SH-SY5Y (cell line): ENCODE measurements around the gene WDR11.

ENCODE experiments used
- GATA2 ChIP-seq: IDR thresholded peaks from 2 replicates; pipeline ENCODE4 v1.6.1; 2011; ENCODE audit warnings: mild to moderate bottlenecking, low read depth, low read length
- GATA3 ChIP-seq: IDR thresholded peaks from 2 replicates; pipeline ENCODE4 v1.6.1; 2011; ENCODE audit warnings: low read depth, mild to moderate bottlenecking, low read length, moderate library complexity

Gene WDR11

DNA sequence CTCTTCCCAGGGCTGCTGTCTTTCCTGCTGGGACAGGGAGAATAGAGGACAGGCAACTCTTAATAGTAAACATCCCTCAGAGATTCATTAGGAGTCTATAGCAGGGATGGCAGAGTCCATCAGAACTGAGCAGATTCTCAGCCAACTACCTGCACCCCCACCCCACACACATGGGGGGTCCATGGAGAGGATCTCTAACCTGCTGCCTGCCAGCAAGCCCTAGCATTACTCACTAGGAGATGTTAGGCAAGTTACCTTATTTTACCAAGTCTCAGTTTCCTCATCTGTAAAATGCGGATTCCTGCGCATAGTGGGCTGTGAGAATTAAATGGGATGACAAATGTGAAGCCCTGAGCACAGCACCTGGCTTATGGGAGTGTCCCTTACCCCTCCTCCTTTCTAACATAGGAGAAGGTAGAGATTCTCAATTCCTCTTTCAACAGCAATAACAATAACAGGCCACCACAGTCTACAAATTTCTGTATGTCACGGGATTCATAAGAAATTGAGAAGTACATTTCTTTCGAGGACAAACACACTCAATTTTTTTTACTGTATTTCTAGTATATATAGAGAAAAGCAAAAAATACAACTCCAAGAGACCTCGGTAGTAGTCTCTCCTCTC, 23.8 kb upstream of the WDR11 start:
- TF ChIP-seq GATA2, result no peak
- TF ChIP-seq GATA3, result no peak

DNA sequence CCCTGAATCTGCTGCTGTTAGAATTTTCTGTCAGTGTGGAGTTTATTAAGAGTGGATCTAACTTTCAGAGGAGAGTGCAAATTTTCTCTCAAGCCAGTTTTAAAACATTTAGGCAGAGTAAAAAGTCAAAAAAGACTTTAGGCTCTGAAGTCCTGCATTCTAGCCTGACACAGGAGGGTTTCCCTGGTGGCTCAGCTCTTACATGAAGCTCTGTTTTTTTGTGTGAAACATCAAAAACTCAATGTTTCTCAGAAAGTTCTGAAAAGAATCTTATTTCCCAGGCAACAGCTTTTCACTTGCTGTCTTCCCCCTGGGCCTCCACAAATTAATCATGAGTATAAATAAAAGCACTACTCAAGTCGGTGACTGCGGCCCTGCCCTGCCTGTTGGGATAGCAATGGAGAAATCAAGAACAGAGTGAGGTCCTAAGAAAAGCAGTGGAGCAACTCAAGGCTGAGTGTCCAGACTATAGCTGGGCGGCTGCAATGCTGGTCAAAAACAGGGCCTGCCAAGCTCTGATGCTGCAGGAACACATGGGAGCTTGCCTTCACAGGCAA, 22.3 kb upstream of the WDR11 start:
- TF ChIP-seq GATA3, result no peak
- TF ChIP-seq GATA2, result no peak

DNA sequence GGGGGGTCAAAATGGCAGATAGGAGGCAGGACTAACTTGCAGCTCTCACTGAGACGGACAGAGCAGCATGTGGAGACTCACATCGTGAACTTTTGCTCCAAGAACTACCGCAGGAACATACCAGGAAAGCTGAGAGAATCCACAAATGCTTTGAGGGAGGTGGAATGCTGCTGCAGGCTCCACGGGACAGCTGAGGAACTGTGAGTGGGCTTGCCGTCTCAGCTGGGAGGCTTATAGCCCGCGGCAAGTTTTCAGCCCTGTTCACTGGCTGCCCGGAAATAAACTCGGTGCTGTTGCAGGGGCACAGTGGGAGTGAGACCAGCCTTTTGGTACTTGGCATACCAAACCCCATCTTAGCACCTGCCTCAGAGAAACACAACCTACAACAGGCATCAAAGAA, 19.1 kb upstream of the WDR11 start:
- TF ChIP-seq GATA2 (no peak), GATA3 (no peak)

DNA sequence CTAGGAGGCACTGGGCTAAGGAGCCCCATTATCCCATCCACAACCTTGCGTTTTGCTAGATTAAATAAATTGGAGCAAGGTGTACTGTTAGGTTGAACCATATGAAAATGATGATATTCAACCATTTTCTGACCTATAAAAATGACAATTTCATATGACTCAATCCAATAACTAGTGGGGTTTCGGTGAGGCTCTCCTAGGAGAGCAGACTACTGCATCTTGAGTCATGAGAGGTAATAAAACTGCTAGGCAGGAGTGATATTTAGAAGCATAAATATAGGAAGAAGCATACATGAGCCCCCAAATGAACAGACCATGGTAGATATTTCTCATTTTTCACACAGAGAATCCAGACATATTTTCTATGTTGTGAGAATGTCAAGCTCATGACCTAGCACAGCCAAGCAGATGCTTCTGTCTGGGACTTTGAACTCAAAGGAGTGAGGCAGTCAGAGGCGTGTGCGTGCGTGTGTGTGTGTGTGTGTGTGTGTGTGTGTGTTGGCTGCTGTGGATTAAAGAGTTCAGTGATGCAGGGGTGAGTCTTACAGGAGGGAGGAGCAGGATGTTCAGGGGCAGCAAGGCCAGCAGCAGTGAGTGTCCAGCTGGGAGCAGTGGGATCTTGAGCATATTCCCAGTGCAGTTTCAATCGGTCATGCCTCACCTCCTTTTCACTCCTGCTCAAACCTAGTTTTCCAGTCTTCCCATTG, 17.8 kb upstream of the WDR11 start:
- TF ChIP-seq GATA2 (no peak), GATA3 (no peak)

DNA sequence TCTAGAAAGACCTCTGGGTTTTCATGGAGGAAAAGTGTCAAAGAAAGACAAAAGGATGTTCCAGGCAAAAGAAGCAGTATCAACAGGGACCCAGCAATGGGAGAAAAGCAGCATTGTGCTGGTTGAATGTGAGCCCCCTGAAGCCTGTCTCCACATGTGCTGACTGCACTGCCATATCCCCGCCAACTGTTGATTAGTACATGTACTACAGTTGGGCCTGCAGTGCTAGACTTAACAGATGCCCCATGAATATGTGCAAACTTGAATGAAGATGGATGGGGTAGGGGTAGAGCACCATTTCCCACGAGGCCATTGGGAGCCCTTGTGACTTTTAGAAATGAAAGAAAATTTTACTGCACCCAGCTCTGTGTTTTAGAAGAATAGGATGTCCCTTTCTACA, 15.6 kb upstream of the WDR11 start:
- TF ChIP-seq GATA3 (no peak), GATA2 (no peak)

DNA sequence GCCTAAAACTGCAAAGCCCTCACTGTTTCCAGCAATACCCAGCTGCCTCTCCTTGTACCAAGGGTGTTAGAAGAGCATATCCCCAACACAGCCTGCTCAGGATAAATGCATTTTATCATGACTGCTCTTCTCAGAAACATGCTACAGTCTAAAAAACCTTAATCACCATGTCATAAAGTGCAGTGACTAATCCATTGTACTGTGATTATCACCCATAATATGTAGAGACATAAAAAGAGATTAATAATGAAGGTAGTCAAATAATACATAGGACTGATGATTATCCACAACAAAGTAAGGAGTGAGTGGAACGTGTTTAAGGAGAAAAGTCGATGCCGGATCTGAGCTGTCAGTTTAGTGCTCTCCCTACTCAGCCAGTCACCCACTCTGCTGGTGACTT, 12.2 kb upstream of the WDR11 start:
- no peak for TF ChIP-seq GATA3
- TF ChIP-seq GATA2, result no peak

DNA sequence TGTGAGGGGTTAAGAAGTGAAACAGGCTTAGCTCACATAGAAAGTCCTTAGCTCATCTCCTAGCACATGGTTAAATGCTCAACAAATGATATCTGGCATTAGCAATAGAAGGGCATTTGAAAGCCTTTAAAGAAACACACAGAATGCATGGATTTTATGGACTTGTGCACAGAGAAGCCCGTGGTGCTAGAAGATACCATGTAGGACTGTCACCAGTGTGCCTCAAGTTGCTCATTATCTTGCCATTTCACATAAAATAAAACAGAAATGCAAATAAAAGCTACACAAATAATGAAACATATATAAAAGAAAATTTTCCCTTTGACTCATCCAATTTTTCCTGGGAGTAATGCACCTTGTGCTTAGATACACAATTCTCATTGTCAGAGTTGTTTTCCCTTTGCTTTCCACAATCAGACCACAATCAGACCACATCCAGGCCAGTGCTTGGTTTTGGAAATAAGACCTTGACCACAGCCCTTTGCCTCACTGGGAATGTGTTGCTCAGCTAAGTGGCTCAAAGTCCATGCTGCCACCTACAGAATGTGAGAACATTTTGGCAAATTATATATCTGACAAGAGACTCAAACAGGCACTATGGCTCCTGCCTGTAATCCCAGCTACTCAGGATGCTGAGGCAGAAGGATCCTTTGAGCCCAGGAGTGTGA, 9.5 kb upstream of the WDR11 start:
- TF ChIP-seq GATA2 (no peak), GATA3 (no peak)

DNA sequence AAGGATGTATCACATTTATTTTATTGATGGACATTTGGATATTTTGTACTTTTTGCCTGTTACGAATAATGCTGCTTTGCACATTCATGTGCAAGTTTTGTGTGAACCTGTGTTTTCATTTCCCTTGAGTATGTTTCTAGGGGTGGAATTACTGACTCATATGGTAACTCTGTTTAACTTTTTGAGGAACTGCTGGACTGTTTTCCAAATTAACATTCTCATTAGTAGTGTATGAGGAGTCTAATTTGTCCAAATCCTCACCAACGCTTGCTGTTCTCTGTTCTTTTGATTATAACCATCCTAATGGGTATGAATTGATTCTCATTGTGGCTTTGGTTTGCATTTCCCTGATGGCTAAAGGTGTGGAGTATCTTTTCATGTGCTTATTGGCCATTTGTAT, 3.2 kb downstream of the WDR11 start:
- TF ChIP-seq GATA3 (no peak), GATA2 (no peak)

DNA sequence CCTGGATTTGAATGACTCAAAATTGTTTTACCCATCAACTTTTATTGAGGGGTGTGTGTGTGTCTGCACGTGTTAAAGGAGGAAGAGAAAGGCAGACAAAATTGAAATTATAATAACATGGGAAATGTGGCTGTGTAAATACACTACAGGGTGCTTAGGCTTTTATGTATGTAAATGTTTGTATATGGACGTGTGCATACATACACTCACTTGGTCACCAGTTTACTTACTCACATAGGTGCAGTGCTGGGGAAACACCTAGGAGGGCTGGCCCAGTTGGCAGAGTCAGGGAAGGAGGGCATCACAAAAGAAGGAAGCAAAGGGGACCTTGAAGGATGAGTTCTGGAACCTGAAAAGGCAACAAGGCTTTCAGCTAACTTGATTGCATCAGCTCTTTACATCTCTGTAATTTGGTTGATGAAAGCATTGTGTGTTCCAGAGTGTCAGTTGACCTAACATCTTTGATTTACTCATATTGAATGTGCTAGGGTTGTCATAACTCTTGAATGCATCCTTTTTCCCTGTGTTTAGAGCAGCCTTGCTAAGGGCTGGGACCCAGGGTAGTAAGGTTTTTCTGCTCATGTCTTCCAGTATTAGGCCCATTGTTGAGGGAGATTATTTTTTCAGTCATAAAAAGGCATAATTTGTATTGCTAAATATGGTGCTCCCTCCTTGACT, 10.2 kb downstream of the WDR11 start:
- TF ChIP-seq GATA2 (no peak), GATA3 (no peak)

DNA sequence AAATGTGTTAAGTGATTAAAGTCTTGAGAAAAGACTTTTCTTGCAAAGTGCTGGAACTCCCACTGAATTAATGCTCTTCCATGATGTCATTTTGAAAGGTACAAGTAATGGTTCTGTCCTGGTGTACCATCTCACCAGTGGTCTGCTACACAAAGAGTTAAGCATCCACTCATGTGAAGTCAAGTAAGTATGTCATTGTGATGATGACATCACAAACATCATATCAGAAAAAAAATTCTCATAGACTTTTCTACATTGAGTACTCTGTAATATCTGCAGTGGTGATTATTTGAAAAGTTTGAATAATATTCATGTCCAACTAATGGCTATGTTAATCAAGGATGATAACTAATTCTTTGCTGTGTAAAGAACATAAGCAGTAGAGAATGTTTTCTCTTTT, 22.6 kb downstream of the WDR11 start:
- no peak for TF ChIP-seq GATA2

DNA sequence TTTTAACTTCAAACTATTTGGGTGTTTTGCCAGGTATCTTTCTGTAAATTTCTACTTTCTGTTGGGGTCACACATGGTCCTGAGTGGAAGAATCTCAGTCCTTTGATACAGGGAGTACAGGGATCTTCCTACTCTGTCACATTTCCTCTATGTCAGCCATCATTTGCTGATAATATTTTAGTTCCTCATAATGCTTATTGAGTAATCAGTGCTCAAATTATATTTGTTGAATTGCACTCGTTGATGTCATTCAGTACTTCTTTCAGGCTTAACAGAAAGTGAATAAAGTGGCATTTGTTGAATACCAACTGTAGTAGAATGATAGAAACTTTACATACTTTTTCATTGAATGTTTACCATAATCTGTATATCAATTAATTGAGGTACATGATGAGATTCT, 31.9 kb downstream of the WDR11 start:
- TF ChIP-seq GATA3 (no peak), GATA2 (no peak)

DNA sequence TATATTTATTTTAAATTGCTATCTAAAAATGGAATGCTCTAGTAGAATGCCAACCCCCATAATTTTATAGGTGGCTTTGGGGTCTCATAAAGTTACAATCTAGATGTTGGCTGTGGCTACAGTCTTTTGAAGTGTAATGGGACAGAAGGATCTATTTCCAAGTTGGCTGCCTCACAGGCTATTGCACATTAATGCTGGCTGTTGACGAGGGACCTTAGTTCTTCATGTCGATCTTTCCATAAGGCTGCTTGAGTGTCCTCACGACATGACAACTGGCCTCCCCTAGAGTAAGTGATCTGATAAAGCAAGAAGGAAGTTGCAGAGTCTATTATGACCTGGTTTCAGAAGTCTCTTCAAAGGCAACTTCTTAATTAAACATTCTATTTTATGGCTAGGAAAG, 36.3 kb downstream of the WDR11 start:
- TF ChIP-seq GATA3 (no peak), GATA2 (no peak)

DNA sequence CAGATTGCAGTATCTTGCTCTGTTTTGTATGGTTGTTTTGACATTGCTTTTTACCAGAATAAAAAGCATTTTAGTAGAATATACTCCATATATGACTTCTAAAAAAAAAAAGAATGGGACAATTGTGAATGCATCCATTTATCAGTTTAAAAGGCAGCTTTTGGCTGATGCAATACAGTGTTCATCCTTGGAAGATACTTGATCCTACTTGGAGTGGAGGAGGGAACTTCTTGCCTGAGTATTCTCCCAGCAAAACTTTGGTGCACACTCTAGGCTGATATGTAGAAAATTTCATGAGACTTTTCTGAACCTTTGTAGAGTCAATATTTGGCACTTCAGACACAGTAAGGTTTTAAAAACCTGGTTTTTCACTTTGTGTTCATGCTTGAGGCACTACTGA, 40.2 kb downstream of the WDR11 start:
- TF ChIP-seq GATA2 (no peak), GATA3 (no peak)

DNA sequence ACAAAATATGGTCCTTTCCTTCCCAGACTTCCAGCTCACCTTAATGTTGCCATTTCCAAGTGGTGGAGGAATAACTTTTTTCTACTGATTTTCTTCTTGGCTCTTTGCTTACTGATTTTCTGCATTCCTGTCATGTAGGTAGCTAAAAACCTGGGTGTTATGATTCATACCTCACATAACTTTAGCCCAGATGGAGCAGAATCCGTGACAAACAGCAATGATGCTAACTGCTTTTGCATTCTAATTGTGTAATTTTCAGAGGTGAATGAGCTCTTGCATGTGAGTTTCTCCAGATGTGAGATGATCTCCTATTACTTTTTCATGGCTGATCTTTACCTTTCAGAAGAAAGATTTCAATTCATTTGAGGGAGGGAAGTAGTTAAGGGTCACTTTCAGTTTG, 43.4 kb downstream of the WDR11 start:
- no peak for TF ChIP-seq GATA2
- no peak for TF ChIP-seq GATA3
